Cerebellar cortex (tissue), 1 donor: ENCODE results near the gene RASAL2.
A peak's percentile ranks its signal among the peaks of the same experiment; 100 is the strongest.

ENCODE experiments used
- DNase-seq: peaks from one replicate; pipeline ENCODE4 v3.0.0-alpha.2; 2015; ENCODE audit warnings: low spot score

The RASAL2 gene

DNA sequence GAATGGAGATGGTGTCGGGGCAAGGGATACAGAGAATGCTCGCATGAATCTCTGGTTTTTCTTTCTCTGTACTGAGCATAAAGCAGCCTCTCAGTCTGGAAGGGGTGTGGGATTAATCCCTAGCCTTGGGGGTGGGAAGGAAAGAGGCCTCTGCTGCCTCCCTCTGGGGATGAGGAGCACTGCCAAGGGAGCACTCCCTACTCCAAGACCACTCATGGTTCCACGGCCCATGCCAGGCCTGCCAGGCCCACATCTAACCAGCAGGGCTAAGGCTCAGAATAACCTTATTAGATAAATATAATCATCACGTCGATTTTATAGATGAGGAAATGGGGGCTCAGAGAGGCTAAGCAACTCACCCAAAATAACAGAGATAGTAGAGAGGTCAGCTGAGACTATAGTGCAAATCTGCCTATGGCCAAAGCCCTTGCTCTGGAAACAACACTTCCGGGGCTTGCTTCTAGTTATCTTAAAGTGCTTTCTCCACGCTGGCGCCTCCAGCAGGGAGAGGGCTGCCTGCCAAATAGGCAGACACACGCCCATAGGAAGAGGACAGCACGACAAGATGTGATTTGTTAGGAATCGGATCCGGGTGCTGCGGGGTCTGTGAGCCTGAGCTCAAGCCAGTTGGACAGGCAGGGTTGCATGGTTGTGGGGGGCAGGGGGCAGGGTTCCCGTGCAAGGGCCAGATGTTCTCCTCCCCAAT lies 419.5 kb downstream of the RASAL2 start:
- DNase-seq: no peak

- no peak for DNase-seq
Observed at GRCh38 chr1:178516110-178516509, 422.2 kb downstream of the RASAL2 start.

DNA sequence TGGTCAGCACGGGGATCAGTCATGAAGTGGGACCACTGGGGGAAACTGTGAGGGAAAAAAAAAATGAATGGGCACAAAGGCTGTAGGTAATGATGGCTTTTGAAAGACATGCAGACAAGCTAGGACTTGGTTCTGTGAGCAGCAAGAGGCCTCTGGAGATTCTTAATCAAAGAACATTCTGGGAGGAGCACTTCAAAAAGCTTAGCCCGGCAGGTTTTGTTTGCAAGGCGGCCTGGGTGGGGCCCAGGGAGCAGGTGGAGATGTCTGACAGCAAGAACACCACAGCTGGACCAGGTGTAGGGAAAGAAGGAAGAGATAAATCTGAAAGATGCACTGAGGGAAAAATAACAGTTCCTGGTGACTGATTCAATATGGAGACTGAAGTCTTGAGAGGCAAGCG lies 425.0 kb downstream of the RASAL2 start:
- DNase-seq: no peak

GRCh38 chr1:178520803-178521202 lies 426.9 kb downstream of the RASAL2 start:
- no peak for DNase-seq

- DNase-seq: no peak
Observed at GRCh38 chr1:178521241-178521640, 427.3 kb downstream of the RASAL2 start.

DNA sequence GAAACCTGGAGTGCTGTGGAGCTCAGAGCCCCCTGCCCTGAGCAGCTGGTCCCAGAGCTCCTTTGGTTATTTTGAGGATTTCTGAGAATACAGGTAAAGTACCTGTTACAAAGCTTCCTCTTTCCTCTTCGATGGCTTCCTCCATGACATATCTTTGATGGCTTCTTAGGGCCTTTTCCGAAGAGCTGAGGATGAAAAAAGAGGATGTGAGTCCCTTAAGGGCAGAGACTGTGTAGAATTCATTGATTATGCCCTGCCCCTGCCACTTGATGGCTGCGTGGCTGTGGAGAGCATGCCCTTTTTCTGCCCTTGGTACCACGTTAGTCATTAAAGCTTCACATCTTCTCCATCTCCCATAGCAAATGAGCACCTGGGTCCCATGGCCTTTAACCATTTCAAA lies 433.2 kb downstream of the RASAL2 start:
- DNase-seq: no peak

DNA sequence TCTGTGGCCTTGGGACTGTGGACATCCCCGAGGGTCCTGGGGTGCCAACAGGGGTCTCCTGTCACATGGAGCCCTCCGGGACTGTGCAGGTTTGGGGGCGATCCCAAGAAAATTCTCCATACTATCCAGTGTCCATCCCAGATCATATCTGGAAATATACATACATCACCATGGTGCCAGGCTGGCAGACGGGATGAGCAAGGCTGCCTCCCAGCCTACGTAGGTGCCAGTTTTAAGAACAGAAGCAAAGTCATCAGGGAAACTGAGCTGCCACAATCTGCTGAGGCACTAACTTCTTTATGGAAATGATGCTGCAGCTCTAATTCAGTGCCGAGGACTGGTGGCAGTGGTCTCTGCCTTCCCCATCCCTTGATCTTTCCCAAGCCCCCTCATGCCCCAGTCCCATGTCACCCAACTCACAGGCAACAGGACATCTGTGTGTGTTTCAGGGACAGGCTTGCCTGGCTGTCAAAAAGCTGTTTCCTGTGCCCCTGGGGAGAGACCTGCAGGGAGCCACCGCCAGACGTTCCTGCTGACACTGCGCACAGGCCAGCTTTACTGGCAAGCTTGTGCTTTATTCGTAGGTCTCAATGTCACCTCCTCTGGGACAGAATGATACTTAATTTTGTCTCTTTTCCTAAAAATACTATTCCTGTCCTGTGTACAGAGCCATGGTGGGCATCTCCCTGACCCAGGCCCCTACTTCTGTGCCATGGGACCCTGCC lies 434.5 kb downstream of the RASAL2 start:
- no peak for DNase-seq

DNA sequence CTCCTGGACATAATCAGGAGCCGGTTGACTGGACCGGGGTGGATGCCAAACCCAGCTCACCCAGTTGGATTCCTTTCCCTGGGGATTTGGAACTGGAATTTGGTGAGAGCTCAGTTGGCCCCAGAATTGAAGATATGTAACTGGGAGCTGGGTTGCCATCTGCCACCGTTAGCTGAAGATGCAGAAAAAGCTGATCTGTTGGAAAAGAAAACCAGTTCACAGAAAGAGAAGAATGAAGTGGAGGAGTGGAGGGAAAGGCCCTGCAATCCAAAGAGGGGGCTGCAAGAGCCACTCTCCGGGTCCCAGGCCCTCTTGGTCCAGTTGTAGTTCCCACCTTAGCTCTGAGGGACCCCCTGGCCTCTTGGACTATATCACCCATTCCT lies 435.0 kb downstream of the RASAL2 start:
- peak; percentile 44 for DNase-seq

GRCh38 chr1:178529364-178530036 lies 435.6 kb downstream of the RASAL2 start:
- no peak for DNase-seq

GRCh38 chr1:178530037-178530402 lies 436.1 kb downstream of the RASAL2 start:
- DNase-seq: no peak

- no peak for DNase-seq
Observed at GRCh38 chr1:178530502-178530901, 436.6 kb downstream of the RASAL2 start.

DNA sequence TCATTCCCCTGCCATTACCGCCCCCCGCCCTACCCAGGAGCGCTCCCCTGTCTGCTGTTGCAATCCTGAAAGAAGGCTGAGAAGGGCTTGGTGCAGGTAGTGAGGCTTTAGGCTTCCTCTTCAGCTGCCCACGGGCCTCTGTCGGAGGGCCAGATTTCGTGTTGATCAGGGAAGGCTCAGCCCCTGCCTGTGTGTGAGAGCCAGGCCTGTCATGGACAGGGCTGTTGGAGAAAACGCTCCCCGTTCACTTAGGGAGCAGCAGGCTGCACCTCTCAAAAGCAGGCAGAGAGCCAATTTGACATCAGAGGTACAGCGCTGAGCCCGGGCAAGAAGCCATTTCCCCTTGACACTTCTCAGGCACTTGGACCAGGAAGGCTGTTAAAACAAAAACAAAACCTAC lies 438.0 kb downstream of the RASAL2 start:
- no peak for DNase-seq

DNA sequence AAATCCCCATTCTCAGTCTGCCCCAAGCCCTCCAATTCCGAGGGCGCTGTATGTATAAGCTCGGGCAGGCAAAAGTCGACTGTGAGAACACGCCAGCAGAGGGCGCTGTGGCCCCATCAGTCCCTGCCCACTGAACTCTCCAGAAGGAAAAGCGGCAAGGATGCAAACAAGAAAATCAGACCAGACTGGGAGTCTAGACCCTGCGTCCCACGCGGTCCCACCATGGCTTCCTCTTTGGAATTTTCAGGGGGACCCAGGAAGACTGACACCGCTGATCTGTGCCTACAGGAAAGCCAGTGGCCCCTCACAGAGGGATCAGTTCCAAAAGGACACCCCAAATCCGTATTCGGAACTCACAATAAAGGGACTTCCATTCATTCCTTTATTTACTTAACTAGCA lies 438.5 kb downstream of the RASAL2 start:
- peak; percentile 85 for DNase-seq

- no peak for DNase-seq
Observed at GRCh38 chr1:178533121-178533946, 439.4 kb downstream of the RASAL2 start.
